Measurements from ENCODE around the gene SEPSECS.

- TF ChIP-seq RAD21 (IDR thresholded peaks at IDR 0.05; ENCODE audit: low read depth) (no peak), REST (IDR thresholded peaks at IDR 0.05; ENCODE audit: low read depth) (no peak), MAX (IDR thresholded peaks at IDR 0.05) (no peak), TAF1 (IDR thresholded peaks at IDR 0.05; ENCODE audit: low read depth) (no peak), EP300 (IDR thresholded peaks at IDR 0.05; ENCODE audit: borderline replicate concordance) (no peak), YY1 (IDR thresholded peaks at IDR 0.05; ENCODE audit: low read depth) (no peak), CREB1 (IDR thresholded peaks at IDR 0.05; ENCODE audit: low read depth) (no peak), ZBTB7A (IDR thresholded peaks at IDR 0.05; ENCODE audit: low read depth) (no peak)
Observed at GRCh38 chr4:25165916-25166315, 5.7 kb upstream of the SEPSECS start.
